Measurements from ENCODE around the gene KCTD13.

The KCTD13 gene

DNA sequence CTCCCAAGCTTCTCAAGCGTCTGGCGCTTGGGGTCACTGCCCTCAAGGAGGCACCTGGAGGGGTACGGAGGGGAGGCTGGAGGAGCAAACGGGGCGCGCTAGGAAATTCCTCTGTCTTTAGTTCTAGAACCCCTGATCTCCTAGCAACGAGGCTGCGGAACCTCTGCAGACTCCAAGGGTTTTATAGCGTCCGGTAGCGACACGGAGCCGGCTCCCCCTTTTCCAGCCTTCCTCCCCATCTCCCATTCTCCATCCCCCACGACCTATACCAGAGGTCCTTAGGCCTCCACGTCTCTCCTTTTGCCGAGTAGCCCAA is 62.4 kb downstream of the KCTD13 start:
- no peaks in the 10 kb centered on the region for H3K9me3 ChIP-seq (ENCODE audit: control insufficient read depth, insufficient read depth, low read depth, low read length)
- no peaks in the 10 kb centered on the region for H3K4me1 ChIP-seq (ENCODE audit: control insufficient read depth, insufficient read depth, low read length)
- H3K4me3 ChIP-seq (ENCODE audit: low read depth, low read length), result peak overlapping the region; percentile 12; the same call in 1 of the 2 replicates
- H3K27ac ChIP-seq (ENCODE audit: extremely low read depth, low read depth, low read length), result peak overlapping the region; percentile 93
- CTCF ChIA-PET, result interaction anchor here (0.6 to 2.0 kb wide), 4 partner anchors 9 to 77 kb away, joined by 3 to 7 read pairs (median 4); no protein-coding TSS in a partner anchor
- peaks cover 4 to 29% of the 10 kb centered on the region in 2 experiments; a peak in 2 of 3 replicates for H3K36me3 ChIP-seq (ENCODE audit: control insufficient read depth in 2 of 2, insufficient read depth in 1 of 2, low read length in 2 of 2)
- POLR2A ChIA-PET, result interaction anchor here (1.0 to 1.9 kb wide), 5 partner anchors 9 to 98 kb away, joined by 3 to 7 read pairs (median 5); partner anchors contain the start of genes SEZ6L2 and TMEM219
- TF ChIP-seq, protein P1, sequence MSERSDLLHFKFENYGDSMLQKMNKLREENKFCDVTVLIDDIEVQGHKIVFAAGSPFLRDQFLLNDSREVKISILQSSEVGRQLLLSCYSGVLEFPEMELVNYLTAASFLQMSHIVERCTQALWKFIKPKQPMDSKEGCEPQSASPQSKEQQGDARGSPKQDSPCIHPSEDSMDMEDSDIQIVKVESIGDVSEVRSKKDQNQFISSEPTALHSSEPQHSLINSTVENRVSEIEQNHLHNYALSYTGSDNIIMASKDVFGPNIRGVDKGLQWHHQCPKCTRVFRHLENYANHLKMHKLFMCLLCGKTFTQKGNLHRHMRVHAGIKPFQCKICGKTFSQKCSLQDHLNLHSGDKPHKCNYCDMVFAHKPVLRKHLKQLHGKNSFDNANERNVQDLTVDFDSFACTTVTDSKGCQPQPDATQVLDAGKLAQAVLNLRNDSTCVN (tag by site-specific recombination; optimal IDR thresholded peaks at IDR 0.05), result no peak
- TF ChIP-seq GFI1B (tag by site-specific recombination; IDR thresholded peaks at IDR 0.05), result no peak
- no peak for TF ChIP-seq WT1 (tag by site-specific recombination; IDR thresholded peaks at IDR 0.05)
- peak; percentile 42; the same call in 1 of the 2 replicates for TF ChIP-seq ZNF777 (tag by site-specific recombination; IDR thresholded peaks at IDR 0.05; ENCODE audit: borderline replicate concordance)
- TF ChIP-seq SP2 (tag by site-specific recombination; IDR thresholded peaks at IDR 0.05), result no peak
- TF ChIP-seq ZNF837 (tag by site-specific recombination; IDR thresholded peaks at IDR 0.05), result no peak
- TF ChIP-seq ZNF354C (tag by site-specific recombination; IDR thresholded peaks at IDR 0.05; ENCODE audit: borderline replicate concordance, low read depth), result no peak
- TF ChIP-seq, protein P2, sequence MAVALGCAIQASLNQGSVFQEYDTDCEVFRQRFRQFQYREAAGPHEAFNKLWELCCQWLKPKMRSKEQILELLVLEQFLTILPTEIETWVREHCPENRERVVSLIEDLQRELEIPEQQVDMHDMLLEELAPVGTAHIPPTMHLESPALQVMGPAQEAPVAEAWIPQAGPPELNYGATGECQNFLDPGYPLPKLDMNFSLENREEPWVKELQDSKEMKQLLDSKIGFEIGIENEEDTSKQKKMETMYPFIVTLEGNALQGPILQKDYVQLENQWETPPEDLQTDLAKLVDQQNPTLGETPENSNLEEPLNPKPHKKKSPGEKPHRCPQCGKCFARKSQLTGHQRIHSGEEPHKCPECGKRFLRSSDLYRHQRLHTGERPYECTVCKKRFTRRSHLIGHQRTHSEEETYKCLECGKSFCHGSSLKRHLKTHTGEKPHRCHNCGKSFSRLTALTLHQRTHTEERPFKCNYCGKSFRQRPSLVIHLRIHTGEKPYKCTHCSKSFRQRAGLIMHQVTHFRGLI (tag by site-specific recombination; IDR thresholded peaks at IDR 0.05), result no peak
- TF ChIP-seq, protein P3, sequence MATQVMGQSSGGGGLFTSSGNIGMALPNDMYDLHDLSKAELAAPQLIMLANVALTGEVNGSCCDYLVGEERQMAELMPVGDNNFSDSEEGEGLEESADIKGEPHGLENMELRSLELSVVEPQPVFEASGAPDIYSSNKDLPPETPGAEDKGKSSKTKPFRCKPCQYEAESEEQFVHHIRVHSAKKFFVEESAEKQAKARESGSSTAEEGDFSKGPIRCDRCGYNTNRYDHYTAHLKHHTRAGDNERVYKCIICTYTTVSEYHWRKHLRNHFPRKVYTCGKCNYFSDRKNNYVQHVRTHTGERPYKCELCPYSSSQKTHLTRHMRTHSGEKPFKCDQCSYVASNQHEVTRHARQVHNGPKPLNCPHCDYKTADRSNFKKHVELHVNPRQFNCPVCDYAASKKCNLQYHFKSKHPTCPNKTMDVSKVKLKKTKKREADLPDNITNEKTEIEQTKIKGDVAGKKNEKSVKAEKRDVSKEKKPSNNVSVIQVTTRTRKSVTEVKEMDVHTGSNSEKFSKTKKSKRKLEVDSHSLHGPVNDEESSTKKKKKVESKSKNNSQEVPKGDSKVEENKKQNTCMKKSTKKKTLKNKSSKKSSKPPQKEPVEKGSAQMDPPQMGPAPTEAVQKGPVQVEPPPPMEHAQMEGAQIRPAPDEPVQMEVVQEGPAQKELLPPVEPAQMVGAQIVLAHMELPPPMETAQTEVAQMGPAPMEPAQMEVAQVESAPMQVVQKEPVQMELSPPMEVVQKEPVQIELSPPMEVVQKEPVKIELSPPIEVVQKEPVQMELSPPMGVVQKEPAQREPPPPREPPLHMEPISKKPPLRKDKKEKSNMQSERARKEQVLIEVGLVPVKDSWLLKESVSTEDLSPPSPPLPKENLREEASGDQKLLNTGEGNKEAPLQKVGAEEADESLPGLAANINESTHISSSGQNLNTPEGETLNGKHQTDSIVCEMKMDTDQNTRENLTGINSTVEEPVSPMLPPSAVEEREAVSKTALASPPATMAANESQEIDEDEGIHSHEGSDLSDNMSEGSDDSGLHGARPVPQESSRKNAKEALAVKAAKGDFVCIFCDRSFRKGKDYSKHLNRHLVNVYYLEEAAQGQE (tag by site-specific recombination; IDR thresholded peaks at IDR 0.05), result no peak
- TF ChIP-seq ZNF548 (tag by site-specific recombination; IDR thresholded peaks at IDR 0.05), result no peak
- TF ChIP-seq, protein P4, sequence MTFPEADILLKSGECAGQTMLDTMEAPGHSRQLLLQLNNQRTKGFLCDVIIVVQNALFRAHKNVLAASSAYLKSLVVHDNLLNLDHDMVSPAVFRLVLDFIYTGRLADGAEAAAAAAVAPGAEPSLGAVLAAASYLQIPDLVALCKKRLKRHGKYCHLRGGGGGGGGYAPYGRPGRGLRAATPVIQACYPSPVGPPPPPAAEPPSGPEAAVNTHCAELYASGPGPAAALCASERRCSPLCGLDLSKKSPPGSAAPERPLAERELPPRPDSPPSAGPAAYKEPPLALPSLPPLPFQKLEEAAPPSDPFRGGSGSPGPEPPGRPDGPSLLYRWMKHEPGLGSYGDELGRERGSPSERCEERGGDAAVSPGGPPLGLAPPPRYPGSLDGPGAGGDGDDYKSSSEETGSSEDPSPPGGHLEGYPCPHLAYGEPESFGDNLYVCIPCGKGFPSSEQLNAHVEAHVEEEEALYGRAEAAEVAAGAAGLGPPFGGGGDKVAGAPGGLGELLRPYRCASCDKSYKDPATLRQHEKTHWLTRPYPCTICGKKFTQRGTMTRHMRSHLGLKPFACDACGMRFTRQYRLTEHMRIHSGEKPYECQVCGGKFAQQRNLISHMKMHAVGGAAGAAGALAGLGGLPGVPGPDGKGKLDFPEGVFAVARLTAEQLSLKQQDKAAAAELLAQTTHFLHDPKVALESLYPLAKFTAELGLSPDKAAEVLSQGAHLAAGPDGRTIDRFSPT (tag by site-specific recombination; IDR thresholded peaks at IDR 0.05), result peak; percentile 52; the same call in 1 of the 2 replicates
- TF ChIP-seq ZNF24 (tag by site-specific recombination; IDR thresholded peaks at IDR 0.05), result no peak; the same call in 1 of the 2 replicates
- no peak for TF ChIP-seq ZNF48 (tag by site-specific recombination; IDR thresholded peaks at IDR 0.05)
- TF ChIP-seq ZNF514 (tag by site-specific recombination; IDR thresholded peaks at IDR 0.05), result no peak
- TF ChIP-seq ZNF157 (tag by site-specific recombination; IDR thresholded peaks at IDR 0.05), result no peak
- TF ChIP-seq ZEB2 (tag by site-specific recombination; IDR thresholded peaks at IDR 0.05), result peak; percentile 14; the same call in 1 of the 2 replicates
- TF ChIP-seq, protein P5, sequence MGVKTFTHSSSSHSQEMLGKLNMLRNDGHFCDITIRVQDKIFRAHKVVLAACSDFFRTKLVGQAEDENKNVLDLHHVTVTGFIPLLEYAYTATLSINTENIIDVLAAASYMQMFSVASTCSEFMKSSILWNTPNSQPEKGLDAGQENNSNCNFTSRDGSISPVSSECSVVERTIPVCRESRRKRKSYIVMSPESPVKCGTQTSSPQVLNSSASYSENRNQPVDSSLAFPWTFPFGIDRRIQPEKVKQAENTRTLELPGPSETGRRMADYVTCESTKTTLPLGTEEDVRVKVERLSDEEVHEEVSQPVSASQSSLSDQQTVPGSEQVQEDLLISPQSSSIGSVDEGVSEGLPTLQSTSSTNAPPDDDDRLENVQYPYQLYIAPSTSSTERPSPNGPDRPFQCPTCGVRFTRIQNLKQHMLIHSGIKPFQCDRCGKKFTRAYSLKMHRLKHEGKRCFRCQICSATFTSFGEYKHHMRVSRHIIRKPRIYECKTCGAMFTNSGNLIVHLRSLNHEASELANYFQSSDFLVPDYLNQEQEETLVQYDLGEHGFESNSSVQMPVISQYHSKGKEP (tag by site-specific recombination; IDR thresholded peaks at IDR 0.05), result no peak
- no peak for TF ChIP-seq ZBTB20 (tag by site-specific recombination; IDR thresholded peaks at IDR 0.05)
- TF ChIP-seq, protein P6, sequence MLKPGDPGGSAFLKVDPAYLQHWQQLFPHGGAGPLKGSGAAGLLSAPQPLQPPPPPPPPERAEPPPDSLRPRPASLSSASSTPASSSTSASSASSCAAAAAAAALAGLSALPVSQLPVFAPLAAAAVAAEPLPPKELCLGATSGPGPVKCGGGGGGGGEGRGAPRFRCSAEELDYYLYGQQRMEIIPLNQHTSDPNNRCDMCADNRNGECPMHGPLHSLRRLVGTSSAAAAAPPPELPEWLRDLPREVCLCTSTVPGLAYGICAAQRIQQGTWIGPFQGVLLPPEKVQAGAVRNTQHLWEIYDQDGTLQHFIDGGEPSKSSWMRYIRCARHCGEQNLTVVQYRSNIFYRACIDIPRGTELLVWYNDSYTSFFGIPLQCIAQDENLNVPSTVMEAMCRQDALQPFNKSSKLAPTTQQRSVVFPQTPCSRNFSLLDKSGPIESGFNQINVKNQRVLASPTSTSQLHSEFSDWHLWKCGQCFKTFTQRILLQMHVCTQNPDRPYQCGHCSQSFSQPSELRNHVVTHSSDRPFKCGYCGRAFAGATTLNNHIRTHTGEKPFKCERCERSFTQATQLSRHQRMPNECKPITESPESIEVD (tag by site-specific recombination; IDR thresholded peaks at IDR 0.05), result no peak
- no peak for TF ChIP-seq GLIS1 (tag by site-specific recombination; IDR thresholded peaks at IDR 0.05)
- TF ChIP-seq, protein P7, sequence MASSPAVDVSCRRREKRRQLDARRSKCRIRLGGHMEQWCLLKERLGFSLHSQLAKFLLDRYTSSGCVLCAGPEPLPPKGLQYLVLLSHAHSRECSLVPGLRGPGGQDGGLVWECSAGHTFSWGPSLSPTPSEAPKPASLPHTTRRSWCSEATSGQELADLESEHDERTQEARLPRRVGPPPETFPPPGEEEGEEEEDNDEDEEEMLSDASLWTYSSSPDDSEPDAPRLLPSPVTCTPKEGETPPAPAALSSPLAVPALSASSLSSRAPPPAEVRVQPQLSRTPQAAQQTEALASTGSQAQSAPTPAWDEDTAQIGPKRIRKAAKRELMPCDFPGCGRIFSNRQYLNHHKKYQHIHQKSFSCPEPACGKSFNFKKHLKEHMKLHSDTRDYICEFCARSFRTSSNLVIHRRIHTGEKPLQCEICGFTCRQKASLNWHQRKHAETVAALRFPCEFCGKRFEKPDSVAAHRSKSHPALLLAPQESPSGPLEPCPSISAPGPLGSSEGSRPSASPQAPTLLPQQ (tag by site-specific recombination; IDR thresholded peaks at IDR 0.05), result no peak
- TF ChIP-seq KLF10 (tag by site-specific recombination; IDR thresholded peaks at IDR 0.05), result no peak
- TF ChIP-seq, protein P8, sequence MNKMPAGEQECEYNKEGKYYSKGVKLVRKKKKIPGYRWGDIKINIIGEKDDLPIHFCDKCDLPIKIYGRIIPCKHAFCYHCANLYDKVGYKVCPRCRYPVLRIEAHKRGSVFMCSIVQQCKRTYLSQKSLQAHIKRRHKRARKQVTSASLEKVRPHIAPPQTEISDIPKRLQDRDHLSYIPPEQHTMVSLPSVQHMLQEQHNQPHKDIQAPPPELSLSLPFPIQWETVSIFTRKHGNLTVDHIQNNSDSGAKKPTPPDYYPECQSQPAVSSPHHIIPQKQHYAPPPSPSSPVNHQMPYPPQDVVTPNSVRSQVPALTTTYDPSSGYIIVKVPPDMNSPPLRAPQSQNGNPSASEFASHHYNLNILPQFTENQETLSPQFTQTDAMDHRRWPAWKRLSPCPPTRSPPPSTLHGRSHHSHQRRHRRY (tag by site-specific recombination; IDR thresholded peaks at IDR 0.05), result no peak
- peak; percentile 30; the same call in 1 of the 2 replicates for TF ChIP-seq IKZF3 (tag by site-specific recombination; IDR thresholded peaks at IDR 0.05)
